Right ventricle myocardium superior (tissue), 1 donor: Measurements from ENCODE around the gene GCN1. TPM values are rescaled to one million over a fixed set of nuclear protein-coding genes. Genes with fewer than 3 reads are reported as not detected.

Experiments
- ATAC-seq: fragments of 200-7000 bp; cut with Tn5 transposase; one replicate; pipeline ENCODE4 v1.9.1; 2020; ENCODE audit warnings: mild to moderate bottlenecking; ENCODE audit not compliant: poor library complexity
- DNase-seq: peaks from one replicate; pipeline ENCODE4 v3.0.0-alpha.2; 2020
- intact Hi-C: fragments of 100-400 bp; cut with DNase I; formaldehyde crosslinking; loops from one replicate; pipeline ENCODE4 v1.11.2; 2022
- total RNA-seq: library from RNA; stranded (reverse); fragmentation: NEBNext Ultra II Directional; extraction: Animal tissue kit (Norgen Biotek cat#: 25700); gene quantifications from one replicate; pipeline ENCODE4 v1.2.1, GENCODE V29; 2021
- donor health status: DM: no; HTN: yes; CAD: no; lungs with severe emphysema.

Gene GCN1
- total RNA-seq, 1 donor from 2014 or later, result 30.5 TPM

- DNase-seq, result no peak
- ATAC-seq, result no peak
- intact Hi-C loops, result no loop called here
Measured at GRCh38 chr12:120109570-120110267, 84.8 kb downstream of the GCN1 start.

- intact Hi-C loops, result no loop called here
- DNase-seq (no peak), ATAC-seq (no peak)
Measured at GRCh38 chr12:120106151-120106550, 88.4 kb downstream of the GCN1 start.

- DNase-seq (no peak), ATAC-seq (no peak)
- intact Hi-C loops, result no loop called here
Measured at GRCh38 chr12:120103371-120103770, 91.1 kb downstream of the GCN1 start.

DNA sequence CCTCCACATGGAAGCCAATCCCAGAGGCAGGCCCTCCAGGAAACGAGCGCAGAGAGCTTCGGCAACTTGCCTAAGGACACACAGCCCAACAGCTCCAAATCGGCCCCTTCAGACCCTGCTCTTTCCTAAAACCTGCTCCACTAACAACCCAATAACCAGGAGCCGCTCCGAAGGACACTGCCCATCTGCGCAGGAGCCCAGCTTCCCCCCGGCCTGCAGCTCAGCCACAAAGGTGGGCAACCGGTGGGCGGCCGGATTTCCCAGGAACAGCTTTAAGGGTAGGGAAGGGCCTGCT is 91.5 kb downstream of the GCN1 start:
- ATAC-seq, result no peak
- DNase-seq, result peak; percentile 29
- intact Hi-C loops, result no loop called here

GRCh38 chr12:120102189-120103043 is 92.1 kb downstream of the GCN1 start:
- intact Hi-C loops, result no loop called here
- ATAC-seq (no peak), DNase-seq (peak; percentile 44)

DNA sequence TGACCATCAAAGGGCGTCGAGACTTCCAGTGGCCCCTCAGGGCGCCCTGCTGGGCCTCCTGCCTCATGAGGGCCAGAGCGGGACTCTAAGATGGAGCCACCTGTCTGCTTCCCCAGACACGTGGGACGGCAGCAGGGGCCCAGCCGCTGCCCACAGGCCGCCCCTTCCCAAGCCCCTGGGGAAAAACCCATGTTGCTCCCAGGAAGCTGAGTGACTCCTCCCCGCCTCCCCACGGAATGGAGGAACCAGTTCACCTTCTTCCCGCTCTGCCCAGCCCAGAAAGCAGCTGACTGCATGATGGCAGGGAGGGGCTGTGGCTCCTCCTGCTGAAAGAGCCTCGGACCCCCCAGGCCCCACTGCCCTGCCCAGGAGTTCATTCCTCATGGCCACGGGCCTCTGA is 92.9 kb downstream of the GCN1 start:
- intact Hi-C loops, result no loop called here
- DNase-seq (peak; percentile 35), ATAC-seq (no peak)

- intact Hi-C loops, result no loop called here
- peak; percentile 72 for ATAC-seq
- DNase-seq, result peak; percentile 59
Measured at GRCh38 chr12:120101182-120101581, 93.3 kb downstream of the GCN1 start.

- intact Hi-C loops, result no loop called here
- peak; percentile 88 for DNase-seq
- ATAC-seq, result peak; percentile 85
Measured at GRCh38 chr12:120100630-120101029, 93.9 kb downstream of the GCN1 start.

GRCh38 chr12:120099738-120100137 is 94.8 kb downstream of the GCN1 start:
- no peak for DNase-seq
- intact Hi-C loops, result no loop called here
- no peak for ATAC-seq

- DNase-seq (no peak), ATAC-seq (no peak)
- intact Hi-C loops, result no loop called here
Measured at GRCh38 chr12:120098756-120099470, 95.6 kb downstream of the GCN1 start.

DNA sequence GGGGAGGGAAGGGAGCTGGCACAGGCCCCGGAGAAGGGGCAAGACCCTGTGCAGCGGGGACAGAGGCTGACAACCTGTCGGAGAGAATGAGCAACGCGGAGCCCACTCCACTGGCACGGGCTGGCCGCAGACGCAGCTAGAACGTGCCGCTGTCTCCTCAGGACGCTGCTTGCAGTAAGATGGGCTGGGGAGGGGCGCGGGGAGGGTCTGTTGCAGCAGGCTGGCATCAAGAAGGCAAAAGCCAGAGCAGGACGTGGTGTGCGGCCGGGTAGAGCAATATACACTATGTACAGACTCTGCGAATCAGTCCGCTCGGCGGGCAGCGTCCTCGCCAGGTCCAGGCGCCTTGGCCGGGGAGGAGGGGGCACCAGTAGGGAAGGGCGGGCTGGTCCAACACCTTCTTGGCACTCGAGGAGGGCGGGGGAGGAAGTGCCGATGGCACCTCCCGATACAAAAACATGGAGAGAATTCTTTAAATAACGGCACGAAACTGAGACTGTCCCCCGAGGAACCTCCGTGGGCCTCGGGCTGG is 97.8 kb downstream of the GCN1 start:
- intact Hi-C loops, result no loop called here
- ATAC-seq (no peak), DNase-seq (peak; percentile 38)

- peak; percentile 35 for DNase-seq
- no peak for ATAC-seq
- intact Hi-C loops, result no loop called here
Measured at GRCh38 chr12:120095736-120096135, 98.8 kb downstream of the GCN1 start.

- peak; percentile 27 for DNase-seq
- no peak for ATAC-seq
- intact Hi-C loops, result no loop called here
Measured at GRCh38 chr12:120095331-120095730, 99.2 kb downstream of the GCN1 start.

DNA sequence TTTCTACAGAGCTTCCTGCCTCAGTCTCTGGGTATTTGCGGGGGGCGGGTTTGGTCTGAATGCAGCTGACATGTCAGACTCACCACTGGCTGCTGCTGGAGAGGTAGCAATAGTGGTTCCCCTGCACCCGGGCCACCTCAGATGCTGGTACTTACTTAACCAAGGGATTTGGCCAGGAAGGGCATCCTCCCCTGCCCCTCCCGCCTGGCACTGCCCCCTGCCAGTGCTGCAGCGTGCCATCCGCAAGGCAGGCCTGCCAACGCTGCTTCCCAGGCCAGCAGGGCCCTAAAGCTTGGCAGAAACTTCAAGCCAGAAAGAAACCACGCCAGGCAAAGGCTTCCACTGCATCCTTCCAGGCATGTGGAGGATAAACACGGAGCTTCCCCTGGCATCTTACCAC is 100.0 kb downstream of the GCN1 start:
- intact Hi-C loops, result no loop called here
- DNase-seq (peak; percentile 56), ATAC-seq (peak; percentile 52)

- intact Hi-C loops, result no loop called here
- DNase-seq, result peak; percentile 49
- no peak for ATAC-seq
Measured at GRCh38 chr12:120093592-120094355, 100.7 kb downstream of the GCN1 start.

DNA sequence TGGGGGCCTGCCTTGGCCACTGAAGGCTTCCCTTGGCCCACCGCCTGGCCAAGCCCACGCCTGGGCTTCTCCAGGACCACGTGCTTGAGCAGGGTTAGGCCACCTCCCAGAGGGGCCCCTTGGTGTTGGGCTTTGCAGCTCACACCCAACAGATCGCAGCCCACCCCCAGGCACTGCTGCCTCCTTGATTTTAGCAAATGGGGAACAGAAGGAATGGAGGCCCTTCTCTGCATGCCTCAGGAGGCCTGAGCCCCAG is 101.3 kb downstream of the GCN1 start:
- ATAC-seq (peak; percentile 4), DNase-seq (peak; percentile 21)
- intact Hi-C loops, result no loop called here

DNA sequence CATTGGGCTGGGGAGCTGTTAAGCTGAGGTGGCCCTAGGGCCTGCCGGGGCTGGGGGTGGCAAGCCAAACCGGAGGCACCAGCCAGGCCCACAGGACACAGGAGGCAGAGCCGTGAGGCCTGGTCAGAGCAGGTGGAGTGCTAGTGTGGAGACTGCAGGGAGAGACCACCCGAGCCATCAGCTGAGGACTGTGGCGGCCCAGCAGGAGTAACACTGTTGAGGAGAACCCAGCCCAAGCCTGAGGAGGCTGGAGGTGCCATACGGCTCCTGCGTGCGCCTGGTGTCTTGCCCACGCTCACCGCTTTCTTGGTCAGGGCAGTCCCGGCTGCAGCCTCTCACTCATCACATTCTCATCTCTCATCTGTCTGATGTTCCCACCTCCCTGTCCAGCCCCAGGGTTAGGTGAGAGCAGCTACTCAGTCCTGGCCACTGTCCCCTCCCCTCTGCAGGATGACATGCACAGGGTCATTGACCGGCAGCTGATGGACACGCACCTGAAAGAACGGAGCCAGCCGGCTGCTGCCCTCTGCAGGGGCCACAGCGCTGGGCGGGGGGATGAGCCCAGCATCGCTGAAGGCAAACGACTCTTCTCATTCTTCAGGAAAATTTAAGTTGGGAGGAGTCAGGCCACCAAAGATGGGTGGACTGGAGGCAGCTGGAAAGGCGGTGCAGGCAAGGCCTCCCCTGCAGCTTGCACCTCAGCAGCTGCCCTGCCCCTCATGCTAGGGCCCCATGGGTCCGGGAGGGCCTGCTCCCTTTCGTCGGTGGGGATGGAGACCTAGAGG is 101.8 kb downstream of the GCN1 start:
- ATAC-seq (no peak), DNase-seq (peak; percentile 35)
- intact Hi-C loops, result no loop called here

DNA sequence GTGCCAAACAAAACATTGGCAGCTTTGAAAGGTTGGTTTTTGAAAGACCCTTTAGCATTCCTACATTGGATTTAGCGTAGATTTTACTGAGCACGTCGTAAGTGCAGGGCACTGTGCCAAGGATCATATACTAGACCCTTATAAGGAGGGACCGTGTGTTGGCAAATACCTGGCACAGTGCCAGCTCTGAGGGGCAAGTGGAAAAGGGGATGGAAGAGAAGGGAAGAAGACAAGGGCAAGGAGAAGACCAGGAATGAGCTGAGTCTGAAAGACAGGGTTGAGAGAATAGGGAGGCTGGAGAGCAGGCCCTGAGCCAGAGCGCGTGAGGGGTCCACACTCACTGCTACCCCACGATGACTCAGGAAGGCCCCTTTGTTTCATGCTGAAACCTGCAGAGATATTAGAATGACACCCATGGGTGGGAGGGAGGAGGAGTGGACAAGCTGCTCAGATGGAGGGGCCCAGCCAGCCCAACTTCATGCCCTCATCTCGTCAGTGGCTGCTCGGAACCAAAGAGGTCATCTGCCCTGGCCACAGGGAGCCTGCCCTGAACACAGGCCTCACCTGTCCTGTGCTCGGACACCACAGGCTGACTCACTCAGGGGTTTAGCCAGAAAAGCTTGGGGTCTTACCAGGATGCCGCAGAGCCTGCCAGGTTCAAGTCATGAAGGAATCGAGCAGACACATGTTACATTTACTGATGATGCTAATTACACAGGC is 103.0 kb downstream of the GCN1 start:
- intact Hi-C loops, result no loop called here
- DNase-seq (peak; percentile 39), ATAC-seq (no peak)
